Purkinje cell (primary cell): ENCODE data around the gene FNDC3A. TPM values are rescaled to one million over a fixed set of nuclear protein-coding genes. Genes with fewer than 3 reads are reported as not detected.

ENCODE experiments used
- polyA plus RNA-seq: library from polyadenylated mRNA; unstranded; fragments of >200 nt; fragmentation: Nextera tagmentation; gene quantifications from 2 replicates; pipeline ENCODE4 v1.2.1, GENCODE V29; 2014

Gene FNDC3A, protein sequence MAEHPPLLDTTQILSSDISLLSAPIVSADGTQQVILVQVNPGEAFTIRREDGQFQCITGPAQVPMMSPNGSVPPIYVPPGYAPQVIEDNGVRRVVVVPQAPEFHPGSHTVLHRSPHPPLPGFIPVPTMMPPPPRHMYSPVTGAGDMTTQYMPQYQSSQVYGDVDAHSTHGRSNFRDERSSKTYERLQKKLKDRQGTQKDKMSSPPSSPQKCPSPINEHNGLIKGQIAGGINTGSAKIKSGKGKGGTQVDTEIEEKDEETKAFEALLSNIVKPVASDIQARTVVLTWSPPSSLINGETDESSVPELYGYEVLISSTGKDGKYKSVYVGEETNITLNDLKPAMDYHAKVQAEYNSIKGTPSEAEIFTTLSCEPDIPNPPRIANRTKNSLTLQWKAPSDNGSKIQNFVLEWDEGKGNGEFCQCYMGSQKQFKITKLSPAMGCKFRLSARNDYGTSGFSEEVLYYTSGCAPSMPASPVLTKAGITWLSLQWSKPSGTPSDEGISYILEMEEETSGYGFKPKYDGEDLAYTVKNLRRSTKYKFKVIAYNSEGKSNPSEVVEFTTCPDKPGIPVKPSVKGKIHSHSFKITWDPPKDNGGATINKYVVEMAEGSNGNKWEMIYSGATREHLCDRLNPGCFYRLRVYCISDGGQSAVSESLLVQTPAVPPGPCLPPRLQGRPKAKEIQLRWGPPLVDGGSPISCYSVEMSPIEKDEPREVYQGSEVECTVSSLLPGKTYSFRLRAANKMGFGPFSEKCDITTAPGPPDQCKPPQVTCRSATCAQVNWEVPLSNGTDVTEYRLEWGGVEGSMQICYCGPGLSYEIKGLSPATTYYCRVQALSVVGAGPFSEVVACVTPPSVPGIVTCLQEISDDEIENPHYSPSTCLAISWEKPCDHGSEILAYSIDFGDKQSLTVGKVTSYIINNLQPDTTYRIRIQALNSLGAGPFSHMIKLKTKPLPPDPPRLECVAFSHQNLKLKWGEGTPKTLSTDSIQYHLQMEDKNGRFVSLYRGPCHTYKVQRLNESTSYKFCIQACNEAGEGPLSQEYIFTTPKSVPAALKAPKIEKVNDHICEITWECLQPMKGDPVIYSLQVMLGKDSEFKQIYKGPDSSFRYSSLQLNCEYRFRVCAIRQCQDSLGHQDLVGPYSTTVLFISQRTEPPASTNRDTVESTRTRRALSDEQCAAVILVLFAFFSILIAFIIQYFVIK
- 19.7 and 22.4 TPM in 2 replicates for polyA plus RNA-seq

DNA sequence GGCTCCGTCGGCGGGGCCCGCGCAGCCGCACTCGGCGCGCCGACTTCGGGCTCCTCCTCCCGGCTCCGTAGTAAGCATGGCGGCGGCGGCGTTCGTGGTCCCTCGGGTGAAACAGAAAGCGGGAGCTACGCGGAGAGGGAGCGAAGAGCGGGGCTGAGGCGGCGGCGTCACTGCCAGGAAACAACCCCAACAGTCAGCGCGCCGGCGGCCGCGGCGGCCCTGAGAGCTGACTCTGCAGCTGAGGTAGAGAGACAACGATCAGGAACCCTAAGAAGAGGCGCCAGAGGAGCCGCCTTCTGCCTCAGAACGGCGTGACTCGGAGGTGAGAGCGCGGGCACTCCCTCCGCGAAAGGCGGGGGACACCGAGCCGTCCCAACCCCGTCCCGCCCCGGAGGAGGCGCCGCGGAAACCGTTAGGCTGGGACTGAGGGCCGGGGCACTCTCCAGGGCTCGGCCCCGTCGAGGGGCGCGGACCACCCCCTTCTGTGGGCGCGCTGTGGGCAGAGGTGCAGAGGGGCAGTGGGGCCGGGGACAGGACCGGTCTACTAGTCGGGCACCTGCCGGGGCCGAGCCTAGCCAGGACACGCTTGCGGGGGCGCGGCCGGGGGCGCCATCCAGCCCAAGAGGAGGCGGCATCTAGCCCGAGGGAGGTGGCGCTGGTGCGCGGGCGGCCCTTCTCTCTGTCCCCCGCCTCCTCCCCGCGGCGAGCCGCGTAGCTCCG is at the start of gene FNDC3A:
Gene FNDC3A (plus strand): TSS at position 57 of the 720 bp plus-strand sequence. CDS start 30,279 bp downstream, outside the sequence.

GRCh38 chr13:49220036-49220855 is 244.5 kb downstream of the FNDC3A start, which contains the start of gene MLNR:
Gene MLNR (plus strand): TSS chr13:49220338. CDS start chr13:49220338, 0 bp downstream.

GRCh38 chr13:49247643-49248621 is 272.2 kb downstream of the FNDC3A start, which contains the start of gene CDADC1:
Gene CDADC1 (plus strand): TSS chr13:49247925. CDS start chr13:49248038, 113 bp downstream.

Other genes starting within 250 kb of the FNDC3A start
- gene MLNR, start 244.4 kb downstream of the FNDC3A start, polyA plus RNA-seq: not detected in 2 replicates